Body of pancreas (tissue), 4 donors: ENCODE results near the gene TUBGCP2.

ENCODE experiments used
- CTCF ChIP-seq, 7 experiments: fragments of 450-650 bp in 4 of 7; fragments of 200-600 bp in 3 of 7; sonication (generic) in 3 of 7; IDR thresholded peaks; one replicate each; pipeline ENCODE4 v1.5.1; 2016 to 2019; ENCODE audit warnings: antibody characterized with exemption in 7 of 7
- POLR2A ChIP-seq, 3 donors: fragments of 450-650 bp; IDR thresholded peaks; one replicate each; pipeline ENCODE4 v1.6.1; 2016; ENCODE audit warnings: antibody characterized with exemption in 3 of 3, mild to moderate bottlenecking in 2 of 3

DNA sequence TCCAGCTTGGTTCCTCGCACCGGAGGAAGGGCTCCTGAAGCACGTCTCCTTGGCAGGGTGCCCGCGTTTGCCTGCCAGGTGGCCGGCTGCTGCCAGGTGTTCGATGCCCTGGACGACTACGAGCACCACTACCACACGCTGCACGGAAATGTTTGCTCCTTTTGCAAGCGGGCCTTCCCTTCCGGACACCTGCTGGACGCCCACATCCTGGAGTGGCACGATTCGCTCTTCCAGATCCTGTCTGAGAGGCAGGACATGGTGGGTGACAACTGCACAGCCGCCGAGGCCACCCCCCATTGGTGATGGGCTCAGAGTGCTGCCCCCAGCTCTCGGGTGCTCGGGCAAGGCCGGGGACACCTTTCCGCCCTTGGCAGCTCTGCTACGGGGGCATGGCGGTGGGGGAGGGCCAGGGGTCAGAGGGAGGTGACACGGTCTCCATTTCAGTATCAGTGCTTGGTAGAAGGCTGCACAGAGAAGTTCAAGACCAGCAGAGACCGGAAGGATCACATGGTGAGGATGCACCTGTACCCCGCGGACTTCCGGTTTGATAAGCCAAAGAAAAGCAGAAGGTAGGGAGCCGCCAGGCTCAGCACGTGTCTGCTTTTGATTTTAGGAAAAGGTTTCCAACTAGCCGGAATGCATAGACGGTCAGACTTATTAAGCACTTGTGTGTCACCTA is 1.2 kb upstream of the TUBGCP2 start:
- TF ChIP-seq CTCF (IDR thresholded peaks at IDR 0.05): no peak
- no peak for TF ChIP-seq POLR2A (IDR thresholded peaks at IDR 0.05)
